Neural cell (in vitro differentiated cells): Measurements from ENCODE around the gene NFKBIA. TPM values are rescaled to one million over a fixed set of nuclear protein-coding genes. Genes with fewer than 3 reads are reported as not detected.

Experiments used
- H2AFZ ChIP-seq: fragments of 200-600, 300-800 bp; sonication (generic), shearing (Covaris generic); 2 replicates; pipeline ENCODE4 v1.6.0; 2014; ENCODE audit warnings: low read depth, mild to moderate bottlenecking, antibody characterized with exemption, low read length, moderate library complexity
- H3F3A ChIP-seq: fragments of 200-600 bp; shearing (Covaris generic); 2 replicates; pipeline ENCODE4 v1.6.1; 2016; ENCODE audit warnings: mild to moderate bottlenecking, moderate library complexity, mixed read lengths, antibody characterized with exemption, low read length; ENCODE audit not compliant: insufficient read depth, poor library complexity, severe bottlenecking
- H3K27ac ChIP-seq: fragments of 200-600, 300-800 bp; sonication (generic), shearing (Covaris generic); 2 replicates; pipeline ENCODE4 v1.5.1; 2014; ENCODE audit warnings: mild to moderate bottlenecking, low read length, moderate library complexity
- H3K27me3 ChIP-seq: fragments of 300-800, 200-600 bp; sonication (generic), shearing (Covaris generic); 2 replicates; pipeline ENCODE4 v1.6.0; 2014; ENCODE audit warnings: mild to moderate bottlenecking, low read depth, low read length, moderate library complexity; ENCODE audit not compliant: insufficient read depth
- H3K36me3 ChIP-seq: fragments of 300-800, 200-600 bp; sonication (generic), shearing (Covaris generic); 2 replicates; pipeline ENCODE4 v1.5.1; 2014; ENCODE audit warnings: mild to moderate bottlenecking, antibody characterized with exemption, low read length, moderate library complexity; ENCODE audit not compliant: insufficient read depth
- H3K4me2 ChIP-seq: fragments of 300-800, 200-600 bp; sonication (generic), shearing (Covaris generic); 2 replicates; pipeline ENCODE4 v1.6.0; 2014; ENCODE audit warnings: mild to moderate bottlenecking, low read length
- H3K4me3 ChIP-seq: fragments of 300-800, 200-600 bp; sonication (generic), shearing (Covaris generic); 2 replicates; pipeline ENCODE4 v1.5.1; 2014; ENCODE audit warnings: mild to moderate bottlenecking, low read length, moderate library complexity
- H3K79me2 ChIP-seq: fragments of 200-600 bp; shearing (Covaris generic); replicated peaks from 2 replicates; pipeline ENCODE4 v1.6.0; 2014; ENCODE audit warnings: mild to moderate bottlenecking, low read length, moderate library complexity; ENCODE audit not compliant: insufficient read depth
- H3K9ac ChIP-seq: fragments of 300-800, 200-600 bp; sonication (generic), shearing (Covaris generic); 2 replicates; pipeline ENCODE4 v1.6.1; 2016; ENCODE audit warnings: mild to moderate bottlenecking, low read length, mixed read lengths
- H3K9me2 ChIP-seq: fragments of 200-600 bp; shearing (Covaris generic); 2 replicates; pipeline ENCODE4 v1.6.1; 2016; ENCODE audit warnings: mild to moderate bottlenecking, low read length, mixed read lengths; ENCODE audit not compliant: insufficient read depth
- H3K9me3 ChIP-seq: fragments of 200-600, 300-800 bp; sonication (generic), shearing (Covaris generic); 2 replicates; pipeline ENCODE4 v1.6.1; 2016; ENCODE audit warnings: mild to moderate bottlenecking, mixed run types, low read length, moderate library complexity, mixed read lengths
- H4K20me1 ChIP-seq: fragments of 200-600 bp; shearing (Covaris generic); 2 replicates; pipeline ENCODE4 v1.6.1; 2016; ENCODE audit warnings: mild to moderate bottlenecking, mixed run types; ENCODE audit not compliant: insufficient read depth
- CTCF ChIP-seq: fragments of 450-650 bp; IDR thresholded peaks from 2 replicates; pipeline ENCODE4 v1.5.1; 2014; ENCODE audit warnings: antibody characterized with exemption, mild to moderate bottlenecking, moderate library complexity; ENCODE audit not compliant: poor library complexity, severe bottlenecking
- EP300 ChIP-seq: fragments of 450-650 bp; conservative IDR thresholded peaks from 2 replicates; pipeline ENCODE4 v1.6.1; 2014; ENCODE audit warnings: antibody characterized with exemption, mild to moderate bottlenecking, moderate library complexity; ENCODE audit not compliant: poor library complexity, severe bottlenecking
- EZH2 ChIP-seq: fragments of 200-600, 300-800 bp; shearing (Covaris generic), sonication (generic); IDR thresholded peaks from 2 replicates; pipeline ENCODE4 v1.6.1; 2014; ENCODE audit warnings: antibody characterized with exemption, low read length, borderline replicate concordance, mild to moderate bottlenecking; ENCODE audit not compliant: insufficient read depth, poor library complexity, severe bottlenecking
- MXI1 ChIP-seq: fragments of 450-650 bp; conservative IDR thresholded peaks from 2 replicates; pipeline ENCODE4 v1.6.1; 2014; ENCODE audit warnings: antibody characterized with exemption, mild to moderate bottlenecking; ENCODE audit not compliant: poor library complexity, severe bottlenecking
- POLR2AphosphoS5 ChIP-seq: IDR thresholded peaks from 2 replicates; pipeline ENCODE4 v1.6.1; 2012
- RAD21 ChIP-seq: fragments of 450-650 bp; conservative IDR thresholded peaks from 2 replicates; pipeline ENCODE4 v1.6.1; 2014; ENCODE audit warnings: antibody characterized with exemption, mild to moderate bottlenecking, moderate library complexity
- REST ChIP-seq: IDR thresholded peaks from 2 replicates; pipeline ENCODE4 v1.6.1; 2012; ENCODE audit warnings: borderline replicate concordance
- SMC3 ChIP-seq: fragments of 450-650 bp; conservative IDR thresholded peaks from 2 replicates; pipeline ENCODE4 v1.6.1; 2014; ENCODE audit warnings: antibody characterized with exemption, mild to moderate bottlenecking, moderate library complexity; ENCODE audit not compliant: poor library complexity
- TAF1 ChIP-seq: IDR thresholded peaks from 2 replicates; pipeline ENCODE4 v1.6.1; 2012; ENCODE audit warnings: low read depth
- polyA plus RNA-seq: library from polyadenylated mRNA; depleted of rRNA; stranded (reverse); fragments of >200 nt; gene quantifications from 2 replicates; pipeline ENCODE4 v1.2.3, GENCODE V29; 2014

NFKBIA gene
- polyA plus RNA-seq, 1 donor from 2014 or later: 48.8 TPM

DNA sequence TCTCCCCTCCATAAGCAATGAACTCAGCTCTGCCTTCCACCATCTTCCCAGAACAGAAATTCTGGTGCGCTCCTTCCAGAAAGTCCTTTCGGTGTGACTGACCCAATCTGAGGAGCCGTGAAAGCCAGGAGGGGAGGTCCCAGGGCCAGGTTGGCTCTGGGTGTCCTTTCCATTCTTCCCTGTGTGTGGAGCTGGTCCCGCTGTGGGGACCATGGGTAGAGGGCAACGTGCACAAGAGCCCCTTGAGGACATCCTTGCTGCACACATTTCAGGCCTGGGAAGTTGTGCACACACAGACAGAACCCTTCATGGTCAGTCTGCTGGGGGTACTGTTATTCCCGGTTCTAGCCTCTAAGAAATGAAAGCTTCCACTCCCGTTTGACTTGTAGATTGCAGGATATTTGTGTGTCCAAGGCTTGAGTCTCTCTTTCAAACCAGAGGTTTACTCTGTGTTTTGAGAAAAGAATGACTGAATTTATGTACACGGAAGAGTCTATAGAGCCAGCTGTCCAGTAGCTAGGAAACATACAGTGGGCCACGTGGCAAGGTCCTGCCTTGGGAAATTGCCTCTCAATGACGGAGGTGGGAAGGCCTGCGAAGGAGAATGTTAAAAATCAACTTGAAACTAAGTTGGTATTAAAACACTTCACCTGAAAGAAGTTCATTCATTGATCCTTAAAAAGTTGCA, 10.1 kb downstream of the NFKBIA start:
- Histone ChIP-seq H3K27ac (no peak overlapping the region), H3K79me2 (no peaks in the 10 kb centered on the region), H4K20me1 (no peaks in the 10 kb centered on the region), H3K36me3 (no peaks in the 10 kb centered on the region), H3K9me2 (no peaks in the 10 kb centered on the region), H3K27me3 (no peaks in the 10 kb centered on the region), H3K9me3 (no peaks in the 10 kb centered on the region), H2AFZ (no peak overlapping the region), H3F3A (no peaks in the 10 kb centered on the region), H3K9ac (no peak overlapping the region), H3K4me3 (no peak overlapping the region), H3K4me2 (no peak overlapping the region)
- no peak for TF ChIP-seq TAF1
- TF ChIP-seq RAD21: no peak
- TF ChIP-seq EP300: no peak
- no peak for TF ChIP-seq REST
- TF ChIP-seq CTCF: no peak
- TF ChIP-seq POLR2AphosphoS5: no peak
- no peak for TF ChIP-seq MXI1
- TF ChIP-seq SMC3: no peak
- no peak for TF ChIP-seq EZH2

DNA sequence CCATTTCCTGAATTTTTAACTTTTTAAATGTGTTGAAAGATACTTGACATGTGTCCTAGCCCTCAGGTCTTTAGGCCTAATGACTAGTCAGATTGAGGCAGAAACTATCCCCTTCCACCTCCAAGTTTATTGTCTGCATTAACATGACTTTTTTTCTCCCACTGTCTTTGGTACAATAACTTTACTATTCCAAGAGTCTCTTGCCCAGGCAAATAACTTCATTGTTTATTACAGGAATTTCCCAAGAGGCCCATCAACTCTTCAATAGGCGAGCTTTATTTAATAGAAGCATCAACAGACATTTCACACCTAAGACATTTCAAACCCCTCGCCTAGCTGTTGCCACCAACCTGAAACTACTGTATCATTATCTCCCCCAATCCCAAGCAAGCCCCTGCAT, 10.7 kb downstream of the NFKBIA start:
- no peak overlapping the region for H3K4me2 ChIP-seq
- no peak overlapping the region for H3K27ac ChIP-seq
- H3K79me2 ChIP-seq: no peaks in the 10 kb centered on the region
- no peaks in the 10 kb centered on the region for H3K9me3 ChIP-seq
- no peak overlapping the region for H2AFZ ChIP-seq
- no peak overlapping the region for H3K9ac ChIP-seq
- no peaks in the 10 kb centered on the region for H3F3A ChIP-seq
- H3K27me3 ChIP-seq: no peaks in the 10 kb centered on the region
- TF ChIP-seq MXI1 (no peak), REST (no peak), POLR2AphosphoS5 (no peak), SMC3 (no peak)
- H3K36me3 ChIP-seq: no peaks in the 10 kb centered on the region
- no peak overlapping the region for H3K4me3 ChIP-seq
- H3K9me2 ChIP-seq: no peaks in the 10 kb centered on the region
- H4K20me1 ChIP-seq: no peaks in the 10 kb centered on the region
